SU-DHL-6 (cell line): ENCODE results near the gene MOSMO.
"Not testable (repeated sequence)": the region's sequence is repeated elsewhere in the genome, so short reads cannot be mapped to it uniquely, and the experiment has no call there.

Experiments used
- H2AFZ ChIP-seq: fragments of 200-600 bp; sonication (generic); 2 replicates; pipeline ENCODE4 v1.6.1; 2014; ENCODE audit warnings: low read depth, mild to moderate bottlenecking, moderate library complexity, mixed read lengths, antibody characterized with exemption, low read length; ENCODE audit not compliant: severe bottlenecking
- H3F3A ChIP-seq: fragments of 200-600 bp; shearing (Covaris generic); 2 replicates; pipeline ENCODE4 v1.6.0; 2016; ENCODE audit warnings: antibody characterized with exemption, mild to moderate bottlenecking; ENCODE audit not compliant: insufficient read depth
- H3K27ac ChIP-seq: fragments of 200-600 bp; sonication (generic); 2 replicates; pipeline ENCODE4 v1.5.1; 2016; ENCODE audit warnings: low read depth, mild to moderate bottlenecking, low read length, moderate library complexity, mixed read lengths
- H3K27me3 ChIP-seq: fragments of 200-600 bp; sonication (generic), shearing (Covaris generic); 2 replicates; pipeline ENCODE4 v1.6.0; 2014; ENCODE audit warnings: mild to moderate bottlenecking, low read length
- H3K36me3 ChIP-seq: fragments of 200-600 bp; sonication (generic); 2 replicates; pipeline ENCODE4 v1.6.1; 2014; ENCODE audit warnings: mild to moderate bottlenecking, low read length, mixed read lengths
- H3K4me2 ChIP-seq: fragments of 300-600, 200-600 bp; shearing (Covaris generic), sonication (generic); 2 replicates; pipeline ENCODE4 v1.6.0; 2014; ENCODE audit warnings: low read length, low read depth, mild to moderate bottlenecking; ENCODE audit not compliant: poor library complexity, severe bottlenecking
- H3K4me3 ChIP-seq: fragments of 200-600 bp; sonication (generic); 2 replicates; pipeline ENCODE4 v1.5.1; 2014; ENCODE audit warnings: antibody characterized with exemption, low read length, mild to moderate bottlenecking, mixed read lengths; ENCODE audit not compliant: insufficient read depth, poor library complexity, severe bottlenecking
- H3K79me2 ChIP-seq: fragments of 200-600 bp; sonication (generic); 2 replicates; pipeline ENCODE4 v1.6.1; 2014; ENCODE audit warnings: mild to moderate bottlenecking, low read length, moderate library complexity; ENCODE audit not compliant: insufficient read depth
- H3K9ac ChIP-seq: fragments of 200-600 bp; sonication (generic); 2 replicates; pipeline ENCODE4 v1.7.0; 2014; ENCODE audit warnings: mild to moderate bottlenecking, low read length
- H3K9me2 ChIP-seq: fragments of 200-600 bp; sonication (generic); replicated peaks from 2 replicates; pipeline ENCODE4 v1.6.1; 2014; ENCODE audit warnings: low read length; ENCODE audit not compliant: insufficient read depth
- H3K9me3 ChIP-seq: fragments of 200-600 bp; sonication (generic); 2 replicates; pipeline ENCODE4 v1.6.1; 2014; ENCODE audit warnings: low read length, mixed read lengths; ENCODE audit not compliant: insufficient read depth
- H4K20me1 ChIP-seq: fragments of 200-600 bp; sonication (generic); 2 replicates; pipeline ENCODE4 v1.6.1; 2014; ENCODE audit warnings: low read depth, mild to moderate bottlenecking, antibody characterized with exemption, low read length, moderate library complexity, mixed read lengths
- CTCF ChIP-seq: fragments of 200-600 bp; sonication (generic); IDR thresholded peaks from one replicate; pipeline ENCODE4 v1.5.1; 2017; ENCODE audit warnings: antibody characterized with exemption, mild to moderate bottlenecking, low read length, moderate library complexity; ENCODE audit not compliant: insufficient read depth, poor library complexity, severe bottlenecking
- EZH2phosphoT487 ChIP-seq: fragments of 200-600 bp; sonication (generic), shearing (Covaris generic); conservative IDR thresholded peaks from 2 replicates; pipeline ENCODE4 v1.6.1; 2018; ENCODE audit warnings: mild to moderate bottlenecking, antibody characterized with exemption, low read length, moderate library complexity, mixed read lengths

Gene MOSMO

GRCh38 chr16:22023505-22023904 is 15.6 kb downstream of the MOSMO start:
- TF ChIP-seq EZH2phosphoT487 = no peak
- TF ChIP-seq CTCF = no peak
- no peak overlapping the region for H3K9ac ChIP-seq

DNA sequence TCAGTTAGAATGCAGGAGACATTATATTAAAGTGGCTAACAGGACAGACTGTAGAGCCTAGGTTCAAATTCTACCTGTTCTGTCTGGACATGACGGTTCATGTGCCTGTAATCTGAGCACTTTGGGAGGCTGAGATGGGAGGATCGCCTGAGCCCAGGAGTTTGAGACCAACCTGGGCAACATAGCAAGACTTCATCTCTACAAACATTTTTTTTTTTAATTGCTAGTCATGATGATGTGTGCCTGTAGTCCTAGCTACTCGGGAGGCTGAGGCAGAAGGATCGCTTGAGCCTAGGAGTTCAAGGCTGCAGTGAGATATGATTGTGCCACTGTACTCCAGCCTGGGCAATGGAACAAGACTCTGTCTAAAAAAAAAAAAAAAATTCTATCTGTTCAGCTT is 16.9 kb downstream of the MOSMO start:
- H3F3A ChIP-seq, H3K79me2 ChIP-seq, H3K4me2 ChIP-seq, H3K36me3 ChIP-seq, H3K9ac ChIP-seq, H2AFZ ChIP-seq, H3K27me3 ChIP-seq, H3K9me3 ChIP-seq, H3K4me3 ChIP-seq, H3K9me2 ChIP-seq, H3K27ac ChIP-seq: not testable (repeated sequence)
- H4K20me1 ChIP-seq = 0 out of 2 replicates have a peak, but pooled peaks cover 10% of the 10 kb centered on the region

More at GRCh38 chr16:22023505-22023904, 15.6 kb downstream of the MOSMO start:
- H3K79me2 ChIP-seq = no peaks in the 10 kb centered on the region; the same call in 1 of the 2 replicates
- H3K9me2 ChIP-seq = no peaks in the 10 kb centered on the region
- no peaks in the 10 kb centered on the region for H3K27me3 ChIP-seq
- 0 out of 2 replicates have a peak, but pooled peaks cover 12% of the 10 kb centered on the region for H4K20me1 ChIP-seq
- no peaks in the 10 kb centered on the region for H3K36me3 ChIP-seq
- H3K9me3 ChIP-seq = no peaks in the 10 kb centered on the region
- H2AFZ ChIP-seq = no peak overlapping the region
- H3K4me3 ChIP-seq = no peak overlapping the region
- no peak overlapping the region for H3K27ac ChIP-seq
- H3K4me2 ChIP-seq = no peak overlapping the region
- H3F3A ChIP-seq = no peaks in the 10 kb centered on the region

- Histone ChIP-seq H3K36me3 (no peaks in the 10 kb centered on the region), H3F3A (no peaks in the 10 kb centered on the region), H3K4me2 (no peak overlapping the region), H3K4me3 (no peak overlapping the region), H2AFZ (no peak overlapping the region), H3K27me3 (no peaks in the 10 kb centered on the region), H3K27ac (no peak overlapping the region), H3K79me2 (no peaks in the 10 kb centered on the region), H3K9me2 (no peaks in the 10 kb centered on the region), H3K9ac (no peak overlapping the region), H4K20me1 (0 out of 2 replicates have a peak, but pooled peaks cover 10% of the 10 kb centered on the region), H3K9me3 (no peaks in the 10 kb centered on the region)
- TF ChIP-seq EZH2phosphoT487 (no peak), CTCF (no peak)
These were observed 19.7 kb downstream of the MOSMO start for GRCh38 chr16:22027633-22028032.

GRCh38 chr16:22029632-22030031 is 21.7 kb downstream of the MOSMO start:
- Histone ChIP-seq H3K9me3 (no peaks in the 10 kb centered on the region), H3K36me3 (no peaks in the 10 kb centered on the region), H4K20me1 (0 out of 2 replicates have a peak, but pooled peaks cover 10% of the 10 kb centered on the region), H3F3A (no peaks in the 10 kb centered on the region), H3K79me2 (no peaks in the 10 kb centered on the region), H3K27me3 (no peaks in the 10 kb centered on the region), H3K4me3 (no peak overlapping the region), H3K4me2 (no peak overlapping the region), H2AFZ (no peak overlapping the region), H3K9ac (no peak overlapping the region), H3K9me2 (no peaks in the 10 kb centered on the region), H3K27ac (no peak overlapping the region)
- TF ChIP-seq EZH2phosphoT487 = no peak
- no peak for TF ChIP-seq CTCF
